H1 (cell line): ENCODE results near the gene SIPA1L3. TPM values are rescaled to one million over a fixed set of nuclear protein-coding genes. Genes with fewer than 3 reads are reported as not detected.

ENCODE experiments used
- ASH2L ChIP-seq: fragments of 200-600, 300-600 bp; sonication (generic); IDR thresholded peaks from one replicate; pipeline ENCODE4 v1.7.1; 2017; ENCODE audit warnings: low read length
- CBX8 ChIP-seq: fragments of 300-800, 300-1000 bp; sonication (generic); IDR thresholded peaks from 2 replicates; pipeline ENCODE4 v1.7.1; 2016; ENCODE audit warnings: low read depth, low read length, borderline replicate concordance
- CTBP2 ChIP-seq: IDR thresholded peaks from 2 replicates; pipeline ENCODE4 v1.7.0; 2011; ENCODE audit warnings: borderline replicate concordance, mild to moderate bottlenecking, moderate library complexity, mixed read lengths, low read length; ENCODE audit not compliant: insufficient read depth, insufficient read length
- EP300 ChIP-seq, 2 experiments: IDR thresholded peaks; 1 replicate in 1 of 2; 2 replicates in 1 of 2; pipeline ENCODE4 v1.6.1; 2011 to 2012; ENCODE audit warnings: low read depth in 2 of 2, low read length in 2 of 2, mild to moderate bottlenecking in 2 of 2, borderline replicate concordance in 1 of 2, inconsistent platforms in 1 of 2, moderate library complexity in 1 of 2
- KDM1A ChIP-seq: fragments of 200-600, 300-600 bp; sonication (generic); IDR thresholded peaks from 2 replicates; pipeline ENCODE4 v1.7.1; 2016; ENCODE audit warnings: mild to moderate bottlenecking, low read length, borderline replicate concordance
- POLR2A ChIP-seq, 2 experiments: IDR thresholded peaks; 1 replicate in 1 of 2; 2 replicates in 1 of 2; pipeline ENCODE4 v1.6.1; 2011; ENCODE audit warnings: low read depth in 2 of 2, low read length in 2 of 2, mild to moderate bottlenecking in 2 of 2; ENCODE audit errors: control extremely low read depth in 1 of 2
- RBBP5 ChIP-seq: IDR thresholded peaks from 2 replicates; pipeline ENCODE4 v1.7.1; 2012; ENCODE audit warnings: low read depth, mild to moderate bottlenecking, inconsistent platforms, low read length, moderate library complexity, borderline replicate concordance
- RXRA ChIP-seq: IDR thresholded peaks from 2 replicates; pipeline ENCODE4 v1.6.1; 2011; ENCODE audit warnings: low read depth, mild to moderate bottlenecking, low read length, moderate library complexity; ENCODE audit not compliant: insufficient read depth
- SAP30 ChIP-seq: fragments of 300-600 bp; sonication (generic); IDR thresholded peaks from 2 replicates; pipeline ENCODE4 v1.7.1; 2012; ENCODE audit warnings: low read length, moderate library complexity, mild to moderate bottlenecking, inconsistent platforms; ENCODE audit not compliant: insufficient read depth, insufficient replicate concordance
- SIN3A ChIP-seq, 2 experiments: IDR thresholded peaks in 1 of 2; conservative IDR thresholded peaks in 1 of 2; 2 replicates each; pipeline ENCODE4 v1.6.1; 2011 to 2012; ENCODE audit warnings: low read length in 2 of 2, improper control_type of control experiment in 1 of 2, low read depth in 1 of 2, mild to moderate bottlenecking in 1 of 2
- TAF1 ChIP-seq: IDR thresholded peaks from 2 replicates; pipeline ENCODE4 v1.6.1; 2011; ENCODE audit warnings: mild to moderate bottlenecking, low read depth, low read length
- TEAD4 ChIP-seq: IDR thresholded peaks from 2 replicates; pipeline ENCODE4 v1.6.1; 2012; ENCODE audit warnings: low read depth, low read length, inconsistent platforms, mixed read lengths
- polyA plus RNA-seq, 7 experiments: library from polyadenylated mRNA; depleted of rRNA in 3 of 7; stranded (reverse) in 5 of 7; unstranded in 2 of 7; fragments of >200 nt in 5 of 7; fragments of 200-250 nt in 2 of 7; gene quantifications; 1 replicate in 5 of 7; 2 replicates in 1 of 7; 4 replicates in 1 of 7; pipeline versions ENCODE4 v1.2.1 to v1.2.3, GENCODE V29; 2011 to 2013; ENCODE audit warnings: missing spikeins in 2 of 7, mixed read lengths in 2 of 7
- total RNA-seq: library from RNA; stranded (reverse); fragmentation: NEBNext Ultra II Directional; extraction: Animal tissue kit (Norgen Biotek cat#: 25700); gene quantifications from 2 replicates; pipeline ENCODE4 v1.2.1, GENCODE V29; 2021
- TF ChIP-seq, protein P1 (sequence below): IDR thresholded peaks from 2 replicates; pipeline ENCODE4 v1.6.1; 2012; ENCODE audit warnings: inconsistent platforms

Gene SIPA1L3
- total and polyA plus RNA-seq, 2 of the 8 experiments (the other 6 are each of a cell fraction or from before 2014, with no cell fraction given): 15.0 to 54.9 TPM

DNA sequence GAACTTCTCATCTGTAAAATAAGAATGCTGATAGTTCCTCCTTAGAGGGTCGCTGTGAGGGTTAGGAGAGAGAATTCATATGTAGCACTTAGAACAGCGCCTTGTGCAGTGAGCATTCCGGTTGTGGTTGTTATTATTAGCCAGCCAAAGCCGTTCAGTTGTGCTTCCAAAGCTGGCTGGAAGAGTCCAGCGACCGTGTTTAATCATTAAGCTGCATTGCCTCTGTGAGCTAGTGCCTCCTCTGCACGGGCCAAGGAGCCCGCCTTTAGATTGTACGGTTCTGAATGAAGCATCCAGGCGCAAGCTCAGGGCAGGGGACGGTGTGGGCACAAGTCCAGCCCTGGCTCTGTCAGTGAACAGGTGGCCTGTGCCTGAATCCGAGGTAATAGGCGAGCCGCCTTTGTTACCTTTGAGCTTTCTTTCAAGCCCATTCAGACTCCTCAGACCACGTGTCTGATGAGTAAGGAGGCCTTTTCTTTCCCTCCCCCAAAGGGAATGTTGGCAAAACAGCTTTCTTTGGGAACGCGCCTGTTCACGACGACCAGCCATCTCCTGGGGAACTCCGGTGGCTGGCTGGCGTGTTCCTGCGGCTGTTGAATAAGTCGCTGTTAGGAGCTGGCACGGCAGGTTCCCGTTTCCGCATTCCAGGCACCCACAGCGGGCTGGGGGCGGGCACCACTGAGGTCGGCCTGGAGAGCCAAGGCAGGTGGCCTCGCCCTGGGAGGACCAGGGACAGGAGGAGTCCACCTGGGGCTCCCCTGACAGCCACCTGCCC is 25.1 kb downstream of the SIPA1L3 start (continued):
- TF ChIP-seq, protein P1, sequence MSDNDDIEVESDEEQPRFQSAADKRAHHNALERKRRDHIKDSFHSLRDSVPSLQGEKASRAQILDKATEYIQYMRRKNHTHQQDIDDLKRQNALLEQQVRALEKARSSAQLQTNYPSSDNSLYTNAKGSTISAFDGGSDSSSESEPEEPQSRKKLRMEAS: peak; percentile 91
- TF ChIP-seq CTBP2: peak; percentile 86
- peak; percentile 43 for TF ChIP-seq SAP30
- TF ChIP-seq POLR2A (IDR thresholded peaks at IDR 0.05; ENCODE audit: control extremely low read depth in 1 of 2, low read depth in 2 of 2, low read length in 2 of 2): 0 out of 3 replicates have a peak, but pooled peaks of 1 of the 2 experiments have one; percentile 51
- no peak for TF ChIP-seq KDM1A
- peak in 1 of 2 experiments; percentile 32; a peak in 1 of 3 replicates for TF ChIP-seq EP300 (IDR thresholded peaks at IDR 0.05; ENCODE audit: borderline replicate concordance in 1 of 2, low read depth in 2 of 2, low read length in 2 of 2)
- peak in 1 of 2 experiments; percentile 76; a peak in 1 of 4 replicates for TF ChIP-seq SIN3A (conservative IDR thresholded peaks at IDR 0.05 in 1 of 2, IDR thresholded peaks at IDR 0.05 in 1 of 2; ENCODE audit: low read depth in 1 of 2, low read length in 2 of 2)
- peak; percentile 58 for TF ChIP-seq TAF1
- TF ChIP-seq RBBP5: peak; percentile 96
- 0 out of 2 replicates have a peak, but pooled peaks have one; percentile 26 for TF ChIP-seq RXRA
- peak; percentile 80 for TF ChIP-seq ASH2L
- peak; percentile 98 for TF ChIP-seq TEAD4
- TF ChIP-seq CBX8: no peak
- TF ChIP-seq, all 59 proteins: peak for 17
